ENCODE measurements around the gene P2RX3. TPM values are rescaled to one million over a fixed set of nuclear protein-coding genes. Genes with fewer than 3 reads are reported as not detected.
"Not testable (repeated sequence)": the region's sequence is repeated elsewhere in the genome, so short reads cannot be mapped to it uniquely, and the experiment has no call there.

P2RX3 gene
- total RNA-seq, 1 donor from 2014 or later, result not detected

DNA sequence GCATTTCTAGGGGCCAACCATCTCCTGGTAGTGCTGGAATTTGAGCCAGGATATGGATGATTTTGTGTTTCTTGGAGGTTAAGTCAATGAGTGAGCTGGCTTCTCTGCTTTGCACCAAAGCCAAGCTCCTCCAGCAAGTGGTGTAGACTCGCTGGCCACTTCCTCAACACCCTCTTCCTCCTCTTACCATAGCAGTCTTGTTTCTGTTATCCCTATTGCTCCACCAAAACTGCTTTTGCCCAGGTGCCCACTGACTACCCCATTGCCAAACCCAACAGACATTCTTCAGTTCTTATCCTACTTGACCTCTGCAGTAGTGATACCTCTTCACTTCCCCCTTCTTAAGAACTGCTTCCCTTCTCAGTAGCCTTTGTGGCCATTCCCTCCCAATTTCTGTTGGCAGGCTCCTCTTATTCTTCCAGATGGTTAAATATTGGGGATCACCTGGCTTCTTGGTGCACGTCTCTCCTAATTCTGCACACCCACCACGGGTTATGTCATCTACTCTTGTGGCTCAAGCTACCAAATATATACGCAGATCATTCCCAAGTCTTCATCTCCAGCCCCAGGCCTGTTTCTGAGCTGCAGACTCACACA, 59.3 kb downstream of the P2RX3 start:
- DNase-seq (ENCODE audit: extremely low spot score, unreplicated experiment), result no peak

DNA sequence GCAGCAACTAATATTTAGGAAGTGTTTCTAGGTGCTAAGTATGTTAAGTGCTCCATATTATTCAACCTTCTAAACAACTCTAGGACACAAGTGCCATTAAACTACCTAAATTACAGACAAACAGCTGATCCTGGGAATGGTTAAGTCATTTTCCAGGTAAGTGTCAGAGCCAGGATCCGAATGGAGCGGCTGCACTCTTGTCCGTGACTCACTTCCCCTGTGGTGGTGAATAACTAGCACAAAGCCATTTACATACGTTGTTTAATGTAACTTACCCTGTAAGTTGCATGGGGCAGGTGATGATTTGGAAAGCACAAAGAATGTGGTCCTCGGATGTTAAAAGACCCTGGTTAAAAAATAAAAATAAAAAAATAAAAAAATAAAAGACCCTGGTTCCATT, 61.1 kb downstream of the P2RX3 start:
- DNase-seq (ENCODE audit: extremely low spot score, unreplicated experiment), result no peak
- H3K27ac Mint-ChIP-seq (ENCODE audit: unreplicated experiment), result no peak overlapping the region
- H3K4me3 Mint-ChIP-seq (ENCODE audit: unreplicated experiment), result no peak overlapping the region
- H3K9me3 Mint-ChIP-seq (ENCODE audit: unreplicated experiment), result no peaks in the 10 kb centered on the region
- H3K27me3 Mint-ChIP-seq (ENCODE audit: unreplicated experiment), result peaks cover 6% of the 10 kb centered on the region
- no peak for TF ChIP-seq CTCF (IDR thresholded peaks at IDR 0.05)
- H3K4me1 Mint-ChIP-seq (ENCODE audit: unreplicated experiment), result no peaks in the 10 kb centered on the region
- no peaks in the 10 kb centered on the region for H3K36me3 Mint-ChIP-seq (ENCODE audit: unreplicated experiment)

More for the DNA sequence above, 59.3 kb downstream of the P2RX3 start:
- peaks cover 12% of the 10 kb centered on the region for H3K27me3 Mint-ChIP-seq (ENCODE audit: unreplicated experiment)
- H3K27ac Mint-ChIP-seq (ENCODE audit: unreplicated experiment), result no peak overlapping the region
- H3K9me3 Mint-ChIP-seq (ENCODE audit: unreplicated experiment), result no peaks in the 10 kb centered on the region
- H3K36me3 Mint-ChIP-seq (ENCODE audit: unreplicated experiment), result no peaks in the 10 kb centered on the region
- no peak overlapping the region for H3K4me3 Mint-ChIP-seq (ENCODE audit: unreplicated experiment)
- no peaks in the 10 kb centered on the region for H3K4me1 Mint-ChIP-seq (ENCODE audit: unreplicated experiment)
- no peak for TF ChIP-seq CTCF (IDR thresholded peaks at IDR 0.05)

DNA sequence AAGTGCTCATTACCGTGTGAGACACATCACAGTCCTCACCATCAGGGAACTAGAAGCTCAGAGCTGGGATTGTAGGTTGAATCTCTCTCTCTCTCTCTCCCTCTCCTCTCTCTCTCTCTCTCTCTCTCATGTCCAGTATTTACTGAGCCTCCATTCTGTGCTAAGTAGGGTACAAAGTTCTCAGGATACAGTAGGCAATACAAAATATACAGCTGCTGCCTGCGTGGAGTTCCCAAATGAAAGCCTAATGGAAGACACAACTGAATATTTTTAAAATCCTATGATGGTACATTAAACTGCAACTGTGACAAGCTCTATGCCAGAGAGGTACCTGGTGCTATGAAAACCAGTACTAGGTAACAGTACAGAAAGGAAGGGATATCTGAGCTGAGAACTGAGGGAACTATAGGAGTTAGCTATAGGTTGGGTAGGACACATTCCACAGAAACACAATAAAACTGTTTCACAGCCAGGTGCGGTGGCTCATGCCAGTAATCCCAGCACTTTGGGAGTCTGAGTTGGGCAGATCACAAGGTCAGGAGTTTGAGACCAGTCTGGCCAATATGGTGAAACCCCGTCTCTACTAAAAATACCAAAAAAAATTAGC, 61.9 kb downstream of the P2RX3 start:
- Mint-ChIP-seq H3K9me3 (ENCODE audit: unreplicated experiment) (no peaks in the 10 kb centered on the region), H3K4me1 (ENCODE audit: unreplicated experiment) (no peaks in the 10 kb centered on the region), H3K27me3 (ENCODE audit: unreplicated experiment) (peaks cover 6% of the 10 kb centered on the region), H3K36me3 (ENCODE audit: unreplicated experiment) (no peaks in the 10 kb centered on the region), H3K4me3 (ENCODE audit: unreplicated experiment) (no peak overlapping the region), H3K27ac (ENCODE audit: unreplicated experiment) (no peak overlapping the region)
- no peak for TF ChIP-seq CTCF (IDR thresholded peaks at IDR 0.05)
- DNase-seq (ENCODE audit: extremely low spot score, unreplicated experiment), result no peak

DNA sequence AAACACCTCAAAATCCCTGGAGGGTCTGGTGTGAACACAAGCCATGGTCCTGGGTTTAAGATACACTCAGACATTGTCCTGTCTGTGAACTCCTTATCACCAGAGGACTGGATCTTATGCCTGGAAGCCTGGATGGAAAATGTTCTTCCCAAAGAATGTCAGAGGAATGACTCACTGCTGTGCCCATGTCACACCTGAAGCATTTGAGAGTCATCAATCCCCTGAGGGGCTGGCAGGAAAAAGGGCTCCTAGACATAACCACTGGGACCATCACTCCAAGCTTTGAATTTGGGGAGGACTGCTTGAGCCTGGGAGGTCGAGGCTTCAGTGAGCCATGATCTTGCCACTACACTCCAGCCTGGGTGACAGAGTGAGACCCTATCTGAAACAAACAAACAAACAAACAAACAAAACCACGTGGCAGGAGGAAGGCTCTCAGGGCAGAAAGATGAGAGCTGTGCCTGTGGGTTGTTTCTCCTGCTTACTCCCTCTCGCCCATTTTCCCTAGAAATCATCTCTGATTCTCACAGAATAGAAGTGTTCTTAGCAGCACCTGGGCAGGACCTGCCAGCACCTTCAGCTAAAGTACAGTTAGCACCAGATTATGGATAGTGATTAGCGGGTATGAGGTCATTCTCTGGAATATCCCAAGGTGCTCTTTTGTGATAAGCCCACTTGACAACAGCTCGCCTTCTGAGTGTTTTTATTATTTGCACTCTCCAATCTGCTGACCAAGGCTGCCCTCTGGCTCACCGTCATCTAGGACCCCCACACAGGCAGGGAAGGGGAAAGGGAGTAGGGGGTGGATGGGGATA, 64.2 kb downstream of the P2RX3 start:
- peaks cover 6% of the 10 kb centered on the region for H3K27me3 Mint-ChIP-seq (ENCODE audit: unreplicated experiment)
- DNase-seq (ENCODE audit: extremely low spot score, unreplicated experiment), result no peak

GRCh38 chr11:57403003-57403801, 65.0 kb downstream of the P2RX3 start:
- not testable (repeated sequence) for H3K27ac Mint-ChIP-seq (ENCODE audit: unreplicated experiment)

More for the DNA sequence above, 64.2 kb downstream of the P2RX3 start:
- Mint-ChIP-seq H3K9me3 (ENCODE audit: unreplicated experiment) (no peaks in the 10 kb centered on the region), H3K4me3 (ENCODE audit: unreplicated experiment) (no peak overlapping the region), H3K4me1 (ENCODE audit: unreplicated experiment) (no peaks in the 10 kb centered on the region), H3K27ac (ENCODE audit: unreplicated experiment) (no peak overlapping the region), H3K36me3 (ENCODE audit: unreplicated experiment) (peaks cover 3% of the 10 kb centered on the region)
- no peak for TF ChIP-seq CTCF (IDR thresholded peaks at IDR 0.05)

More at GRCh38 chr11:57403003-57403801, 65.0 kb downstream of the P2RX3 start:
- H3K4me1 Mint-ChIP-seq (ENCODE audit: unreplicated experiment); H3K4me3 Mint-ChIP-seq (ENCODE audit: unreplicated experiment); H3K27me3 Mint-ChIP-seq (ENCODE audit: unreplicated experiment); H3K9me3 Mint-ChIP-seq (ENCODE audit: unreplicated experiment); DNase-seq (ENCODE audit: extremely low spot score, unreplicated experiment); H3K36me3 Mint-ChIP-seq (ENCODE audit: unreplicated experiment): not testable (repeated sequence)

All from osteocyte (in vitro differentiated cells).